NCI-H187 (cell line): ENCODE measurements around the gene MARVELD2.

Source experiments
- DNase-seq, 2 experiments: peaks; one replicate each; lab custom pipeline; 2025; lab: John Stamatoyannopoulos, UW

The MARVELD2 gene

GRCh38 chr5:69493396-69494133, 78.6 kb downstream of the MARVELD2 start:
- peak in 1 of 2 experiments; percentile 8 for DNase-seq
